IMR-90 (cell line): ENCODE data around the gene CTR9. TPM values are rescaled to one million over a fixed set of nuclear protein-coding genes. Genes with fewer than 3 reads are reported as not detected.

ENCODE experiments used
- ATAC-seq: fragments of 200-7000 bp; cut with Tn5 transposase; 2 replicates; pipeline ENCODE4 v1.9.1; 2020; ENCODE audit warnings: low read depth, mild to moderate bottlenecking, moderate library complexity
- BruUV-seq: library from RNA; stranded (reverse); fragments of 400-500 nt; replicated peaks from 2 replicates; lab custom pipeline; 2021; lab: Mats Ljungman, UMichigan
- CTCF ChIA-PET: fragments of 300-600 bp; formaldehyde crosslinking; extraction: SDS; loops from one replicate; lab custom pipeline; 2021; ENCODE audit warnings: antibody characterized with exemption; lab: Yijun Ruan, JAX
- POLR2A ChIA-PET: fragments of 300-600 bp; sonication (Branson Sonifier 250); formaldehyde crosslinking; loops from one replicate; lab custom pipeline; 2022; ENCODE audit warnings: antibody characterized with exemption; ENCODE audit not compliant: unreplicated experiment; lab: Charles Lee
- DNase-seq: peaks from one replicate; pipeline ENCODE4 v3.0.0; 2013
- H2AFZ ChIP-seq: replicated peaks from 2 replicates; pipeline ENCODE3; 2013; ENCODE audit warnings: low read length, mild to moderate bottlenecking; ENCODE audit not compliant: poor library complexity
- H2AK5ac ChIP-seq: 2 replicates; pipeline ENCODE4 v1.6.1; 2013; ENCODE audit warnings: low read depth, low read length, inconsistent platforms
- H2AK9ac ChIP-seq: replicated peaks from 2 replicates; pipeline ENCODE3; 2013; ENCODE audit warnings: mild to moderate bottlenecking, low read depth, low read length, moderate library complexity; ENCODE audit not compliant: poor library complexity
- H2BK120ac ChIP-seq: 2 replicates; pipeline ENCODE4 v1.6.1; 2013; ENCODE audit warnings: low read depth, low read length, inconsistent platforms
- H2BK15ac ChIP-seq: 3 replicates; pipeline ENCODE4 v1.6.1; 2013; ENCODE audit warnings: low read depth, low read length, inconsistent platforms
- H2BK20ac ChIP-seq: 2 replicates; pipeline ENCODE4 v1.6.1; 2013; ENCODE audit warnings: low read depth, mild to moderate bottlenecking, inconsistent platforms, low read length, moderate library complexity
- H2BK5ac ChIP-seq: 2 replicates; pipeline ENCODE4 v1.6.1; 2013; ENCODE audit warnings: mild to moderate bottlenecking, low read depth, low read length, inconsistent platforms; ENCODE audit not compliant: poor library complexity, severe bottlenecking
- H3K14ac ChIP-seq: replicated peaks from 2 replicates; pipeline ENCODE4 v1.6.1; 2013; ENCODE audit warnings: low read depth, low read length, inconsistent platforms
- H3K18ac ChIP-seq: 2 replicates; pipeline ENCODE4 v1.6.1; 2013; ENCODE audit warnings: low read depth, low read length, control low read depth
- H3K23ac ChIP-seq: 2 replicates; pipeline ENCODE4 v1.6.1; 2013; ENCODE audit warnings: low read depth, low read length, inconsistent platforms
- H3K27ac ChIP-seq: 2 replicates; pipeline ENCODE4 v1.5.1; 2013; ENCODE audit warnings: mild to moderate bottlenecking, control low read depth, low read length; ENCODE audit not compliant: insufficient read depth
- H3K27me3 ChIP-seq: 2 replicates; pipeline ENCODE4 v1.6.1; 2013; ENCODE audit warnings: low read length; ENCODE audit not compliant: control insufficient read depth, insufficient read depth
- H3K36me3 ChIP-seq: 2 replicates; pipeline ENCODE4 v1.6.1; 2013; ENCODE audit warnings: low read length, mixed read lengths; ENCODE audit not compliant: control insufficient read depth, insufficient read depth
- H3K4ac ChIP-seq: 2 replicates; pipeline ENCODE4 v1.6.1; 2013; ENCODE audit warnings: low read depth, low read length, inconsistent platforms
- H3K4me1 ChIP-seq: 2 replicates; pipeline ENCODE4 v1.6.1; 2013; ENCODE audit warnings: low read length, mixed read lengths; ENCODE audit not compliant: control insufficient read depth, insufficient read depth
- H3K4me2 ChIP-seq: 2 replicates; pipeline ENCODE4 v1.6.1; 2013; ENCODE audit warnings: low read depth, mild to moderate bottlenecking, control low read depth, low read length, moderate library complexity
- H3K4me3 ChIP-seq: 2 replicates; pipeline ENCODE4 v1.5.1; 2013; ENCODE audit warnings: low read depth, mild to moderate bottlenecking, control low read depth, low read length, moderate library complexity; ENCODE audit not compliant: insufficient read depth
- H3K56ac ChIP-seq: 2 replicates; pipeline ENCODE4 v1.6.1; 2013; ENCODE audit warnings: low read length, inconsistent platforms; ENCODE audit not compliant: insufficient read depth; ENCODE audit errors: extremely low read depth
- H3K79me1 ChIP-seq, 2 experiments: 2 replicates each; pipeline ENCODE4 v1.6.1; 2013; ENCODE audit warnings: low read length in 2 of 2, inconsistent platforms in 1 of 2, low read depth in 1 of 2
- H3K9ac ChIP-seq: 2 replicates; pipeline ENCODE4 v1.6.1; 2013; ENCODE audit warnings: low read depth, low read length, control low read depth
- H3K9me1 ChIP-seq: 2 replicates; pipeline ENCODE4 v1.6.1; 2013; ENCODE audit warnings: low read length, inconsistent platforms; ENCODE audit not compliant: insufficient read depth
- H3K9me3 ChIP-seq: 2 replicates; pipeline ENCODE4 v1.6.1; 2013; ENCODE audit warnings: low read length; ENCODE audit not compliant: control insufficient read depth, insufficient read depth
- H4K20me1 ChIP-seq: 2 replicates; pipeline ENCODE4 v1.6.1; 2013; ENCODE audit warnings: low read length, inconsistent platforms; ENCODE audit not compliant: insufficient read depth
- H4K5ac ChIP-seq: 2 replicates; pipeline ENCODE4 v1.6.1; 2013; ENCODE audit warnings: mild to moderate bottlenecking, low read depth, low read length, control low read depth
- H4K8ac ChIP-seq, 2 experiments: 2 replicates each; pipeline ENCODE4 v1.6.1; 2013; ENCODE audit warnings: low read depth in 2 of 2, low read length in 2 of 2, control low read depth in 1 of 2, inconsistent platforms in 1 of 2
- H4K91ac ChIP-seq: 2 replicates; pipeline ENCODE4 v1.6.1; 2013; ENCODE audit warnings: low read depth, low read length, inconsistent platforms; ENCODE audit not compliant: insufficient read depth
- CEBPB ChIP-seq: IDR thresholded peaks from 2 replicates; pipeline ENCODE4 v1.6.1; 2012; ENCODE audit warnings: low read depth, low read length, improper control_type of control experiment
- CHD1 ChIP-seq: IDR thresholded peaks from 2 replicates; pipeline ENCODE4 v1.6.1; 2012; ENCODE audit warnings: low read depth, low read length, improper control_type of control experiment
- MAFK ChIP-seq: IDR thresholded peaks from 2 replicates; pipeline ENCODE4 v1.6.1; 2012; ENCODE audit warnings: low read depth, low read length, improper control_type of control experiment
- NFE2L2 ChIP-seq: fragments of 150-350 bp; IDR thresholded peaks from 2 replicates; pipeline ENCODE4 v1.6.1; 2016; ENCODE audit warnings: low read depth, mild to moderate bottlenecking, low read length
- POLR2A ChIP-seq: IDR thresholded peaks from 2 replicates; pipeline ENCODE4 v1.6.1; 2012; ENCODE audit warnings: mild to moderate bottlenecking, low read depth, low read length
- RAD21 ChIP-seq: IDR thresholded peaks from 2 replicates; pipeline ENCODE4 v1.6.1; 2012; ENCODE audit warnings: low read length, improper control_type of control experiment
- RCOR1 ChIP-seq: IDR thresholded peaks from 2 replicates; pipeline ENCODE4 v1.6.1; 2012; ENCODE audit warnings: mild to moderate bottlenecking, low read length, improper control_type of control experiment; ENCODE audit not compliant: insufficient replicate concordance
- SMC3 ChIP-seq: fragments of 150-350 bp; IDR thresholded peaks from 2 replicates; pipeline ENCODE4 v1.6.1; 2016; ENCODE audit warnings: low read depth, mild to moderate bottlenecking, antibody characterized with exemption, low read length, moderate library complexity
- WGBS, 2 experiments: methylation state at CpG; one replicate each; pipeline versions ENCODE4 v1.1.5 to v1.1.7; 2013; ENCODE audit warnings: missing lambda C conversion rate in 2 of 2; ENCODE audit not compliant: insufficient read length in 1 of 2; ENCODE audit errors: extremely low coverage in 2 of 2; 5-methylcytosine and 5-hydroxymethylcytosine counted together
- dilution Hi-C: fragments of 300-500 bp; cut with HindIII; formaldehyde crosslinking; loops from one replicate; pipeline ENCODE4 v1.14.3; 2018; ENCODE audit warnings: low sequenced_read_pairs; ENCODE audit not compliant: unreplicated experiment
- in situ Hi-C: fragments of 300-500 bp; cut with MboI; formaldehyde crosslinking; loops from 3 replicates; pipeline ENCODE4 v1.14.3; 2019; ENCODE audit warnings: low sequenced_read_pairs, inconsistent platforms, mixed read lengths
- intact Hi-C: fragments of 100-400 bp; cut with micrococcal nuclease; formaldehyde crosslinking; loops from 2 replicates; pipeline ENCODE4 v1.10.0; 2022
- polyA plus RNA-seq, 3 experiments: library from polyadenylated mRNA; depleted of rRNA; stranded (reverse); fragments of >200 nt; gene quantifications; 2 replicates each; pipeline ENCODE4 v1.2.3, GENCODE V29; 2012; ENCODE audit warnings: low replicate concordance in 1 of 3
- total RNA-seq: library from RNA; depleted of rRNA; stranded (reverse); fragments of >200 nt; gene quantifications from 2 replicates; pipeline ENCODE4 v1.2.3, GENCODE V29; 2012
- TF ChIP-seq, protein P1 (sequence below): fragments of 150-350 bp; IDR thresholded peaks from 2 replicates; pipeline ENCODE4 v1.6.1; 2016; ENCODE audit warnings: low read depth, mild to moderate bottlenecking, low read length, moderate library complexity, borderline replicate concordance
- TF ChIP-seq, protein P2 (sequence below): fragments of 150-350 bp; IDR thresholded peaks from 2 replicates; pipeline ENCODE4 v1.6.1; 2017; ENCODE audit warnings: mild to moderate bottlenecking, antibody characterized with exemption, low read length, low read depth

CTR9 gene
- total and polyA plus RNA-seq, 2 of the 4 experiments (the other 2 are of a cell fraction): 16.8 to 37.1 TPM

DNA sequence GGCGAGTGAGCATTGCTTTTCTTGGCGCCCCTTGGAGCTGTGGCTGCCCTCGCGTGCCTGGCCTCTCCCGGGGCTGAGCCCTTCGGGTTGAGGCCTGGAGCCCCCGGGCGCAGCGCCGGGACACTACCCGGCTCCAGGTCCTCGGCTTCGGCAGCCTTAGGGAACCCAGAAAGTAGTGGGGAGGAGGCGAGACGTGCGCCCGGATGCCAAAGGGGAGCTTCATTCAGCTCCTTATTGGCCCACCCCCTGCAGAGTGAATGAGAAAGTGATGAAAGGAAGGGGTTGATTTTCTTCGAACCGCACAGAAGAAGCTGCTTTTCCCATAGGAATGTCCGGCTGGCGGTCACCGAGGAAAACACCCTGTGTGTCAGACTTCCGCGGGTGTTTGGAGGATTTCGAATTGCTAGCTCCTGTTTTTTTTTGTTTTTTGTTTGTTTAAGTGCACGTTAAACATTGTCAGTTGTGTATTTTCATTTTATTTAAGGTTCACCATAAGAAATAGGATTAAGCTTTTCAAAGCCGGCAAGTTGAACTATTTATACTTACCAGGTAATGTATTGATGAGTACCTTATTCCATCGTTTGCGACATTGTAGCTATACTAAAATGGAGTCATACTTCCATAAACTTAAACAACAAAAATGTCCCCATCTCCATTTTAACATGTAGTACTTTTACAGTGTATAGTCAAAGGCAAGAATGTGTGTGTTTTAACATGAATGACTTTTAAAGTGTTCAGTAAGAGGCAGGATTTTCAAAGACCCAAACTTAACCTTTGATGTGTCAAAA, 58.5 kb downstream of the CTR9 start:
- peak overlapping the region; percentile 90 for H3K18ac ChIP-seq
- peak; percentile 80 for DNase-seq
- H2BK120ac ChIP-seq: peak overlapping the region; percentile 91

More for the DNA sequence above, 58.5 kb downstream of the CTR9 start:
- Histone ChIP-seq H3K79me1 (peaks cover 11 to 28% of the 10 kb centered on the region in 2 experiments), H3K23ac (peak overlapping the region; percentile 99), H2AFZ (peak overlapping the region; percentile 94), H3K9me3 (no peaks in the 10 kb centered on the region), H3K4me1 (peaks cover 4% of the 10 kb centered on the region), H3K27ac (peak overlapping the region; percentile 94), H3K4me3 (peak overlapping the region; percentile 53), H3K27me3 (no peaks in the 10 kb centered on the region), H2BK15ac (peak overlapping the region; percentile 57; the same call in 1 of the 3 replicates), H4K91ac (peak overlapping the region; percentile 97), H3K36me3 (peaks cover 21% of the 10 kb centered on the region), H3K56ac (peak overlapping the region; percentile 97), H2AK9ac (peak overlapping the region; percentile 96), H4K5ac (peak overlapping the region; percentile 93), H2BK20ac (peak overlapping the region; percentile 53), H2BK5ac (peak overlapping the region; percentile 94), H2AK5ac (peak overlapping the region; percentile 95), H3K9ac (peak overlapping the region; percentile 92), H4K20me1 (peaks cover 40% of the 10 kb centered on the region), H3K9me1 (no peaks in the 10 kb centered on the region), H3K14ac (peak overlapping the region; percentile 99), H4K8ac (peak overlapping the region; percentile 51 to 97), H3K4me2 (peak overlapping the region; percentile 90), H3K4ac (peak overlapping the region; percentile 99)
- peak; percentile 33 for ATAC-seq
- in situ Hi-C loops: no loop called here
- POLR2A ChIA-PET: interaction anchor here (0.6 to 1.8 kb wide), 10 partner anchors 9 to 124 kb away, joined by 3 to 11 read pairs (median 4); partner anchors contain the start of gene ZBED5
- CTCF ChIA-PET: interaction anchor here (0.6 kb wide), 2 partner anchors 15 to 61 kb away, joined by 3 to 4 read pairs; no protein-coding TSS in a partner anchor
- dilution Hi-C loops: no loop called here
- 0% methylated on average over 4 of the region's 29 CpGs; no CpG with 5 or more reads in 1 of the 2 experiments for WGBS, 2 experiments
- BruUV-seq: TSS peak; percentile 59
- TF ChIP-seq, protein P1, sequence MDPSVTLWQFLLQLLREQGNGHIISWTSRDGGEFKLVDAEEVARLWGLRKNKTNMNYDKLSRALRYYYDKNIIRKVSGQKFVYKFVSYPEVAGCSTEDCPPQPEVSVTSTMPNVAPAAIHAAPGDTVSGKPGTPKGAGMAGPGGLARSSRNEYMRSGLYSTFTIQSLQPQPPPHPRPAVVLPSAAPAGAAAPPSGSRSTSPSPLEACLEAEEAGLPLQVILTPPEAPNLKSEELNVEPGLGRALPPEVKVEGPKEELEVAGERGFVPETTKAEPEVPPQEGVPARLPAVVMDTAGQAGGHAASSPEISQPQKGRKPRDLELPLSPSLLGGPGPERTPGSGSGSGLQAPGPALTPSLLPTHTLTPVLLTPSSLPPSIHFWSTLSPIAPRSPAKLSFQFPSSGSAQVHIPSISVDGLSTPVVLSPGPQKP: no peak
- TF ChIP-seq CEBPB: 0 out of 2 replicates have a peak, but pooled peaks have one; percentile 11
- TF ChIP-seq NFE2L2: no peak
- no peak for TF ChIP-seq RCOR1
- TF ChIP-seq CHD1: 0 out of 2 replicates have a peak, but pooled peaks have one; percentile 26
- TF ChIP-seq POLR2A: no peak
- TF ChIP-seq MAFK: no peak
- TF ChIP-seq RAD21: no peak
- TF ChIP-seq, protein P2, sequence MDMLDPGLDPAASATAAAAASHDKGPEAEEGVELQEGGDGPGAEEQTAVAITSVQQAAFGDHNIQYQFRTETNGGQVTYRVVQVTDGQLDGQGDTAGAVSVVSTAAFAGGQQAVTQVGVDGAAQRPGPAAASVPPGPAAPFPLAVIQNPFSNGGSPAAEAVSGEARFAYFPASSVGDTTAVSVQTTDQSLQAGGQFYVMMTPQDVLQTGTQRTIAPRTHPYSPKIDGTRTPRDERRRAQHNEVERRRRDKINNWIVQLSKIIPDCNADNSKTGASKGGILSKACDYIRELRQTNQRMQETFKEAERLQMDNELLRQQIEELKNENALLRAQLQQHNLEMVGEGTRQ: no peak
- TF ChIP-seq SMC3: no peak
- intact Hi-C loops: loop anchor here (1.0 to 5.0 kb wide), 2 partner anchors 49 to 213 kb away; partner anchors contain the start of gene ZBED5
